CD14-positive monocyte (primary cell): ENCODE results near the gene MACROD2. TPM values are rescaled to one million over a fixed set of nuclear protein-coding genes. Genes with fewer than 3 reads are reported as not detected.

Experiments used
- DNase-seq, 3 donors: peaks; one replicate each; pipeline ENCODE4 v3.0.0-alpha.2; 2011 to 2022
- H2AFZ ChIP-seq: 2 replicates; pipeline ENCODE4 v1.6.0; 2012; ENCODE audit warnings: mild to moderate bottlenecking, low read depth, low read length, inconsistent platforms; ENCODE audit not compliant: insufficient read depth, poor library complexity, severe bottlenecking
- H3K27ac ChIP-seq, 2 donors: 1 replicate in 1 of 2; 2 replicates in 1 of 2; pipeline ENCODE4 v1.5.1; 2012 to 2013; ENCODE audit warnings: low read length in 2 of 2, control low read depth in 1 of 2, inconsistent platforms in 1 of 2, low read depth in 1 of 2, mild to moderate bottlenecking in 1 of 2
- H3K27me3 ChIP-seq, 2 donors: one replicate each; pipeline versions ENCODE4 v1.6.0 to v1.6.1; 2011 to 2013; ENCODE audit warnings: low read length in 2 of 2; ENCODE audit not compliant: control insufficient read depth in 2 of 2, insufficient read depth in 2 of 2
- H3K36me3 ChIP-seq, 2 donors: replicated peaks in 1 of 2; 1 replicate in 1 of 2; 2 replicates in 1 of 2; pipeline versions ENCODE4 v1.5.1 to v1.6.1; 2012 to 2013; ENCODE audit warnings: low read length in 2 of 2, control low read depth in 1 of 2, inconsistent platforms in 1 of 2, mild to moderate bottlenecking in 1 of 2; ENCODE audit not compliant: insufficient read depth in 2 of 2, control insufficient read depth in 1 of 2
- H3K4me1 ChIP-seq, 2 donors: 1 replicate in 1 of 2; 2 replicates in 1 of 2; pipeline versions ENCODE4 v1.5.1 to v1.6.1; 2012 to 2013; ENCODE audit warnings: low read length in 2 of 2, control low read depth in 1 of 2, inconsistent platforms in 1 of 2, mild to moderate bottlenecking in 1 of 2, moderate library complexity in 1 of 2; ENCODE audit not compliant: insufficient read depth in 2 of 2, control insufficient read depth in 1 of 2
- H3K4me2 ChIP-seq: replicated peaks from 2 replicates; pipeline ENCODE3; 2012; ENCODE audit warnings: low read length, moderate library complexity, mild to moderate bottlenecking; ENCODE audit not compliant: poor library complexity, severe bottlenecking; ENCODE audit errors: extremely low read depth
- H3K4me3 ChIP-seq, 3 experiments: fragments of 200-600 bp in 1 of 3; sonication (generic) in 1 of 3; replicated peaks in 1 of 3; 1 replicate in 2 of 3; 2 replicates in 1 of 3; pipeline ENCODE4 v1.5.1; 2011 to 2013; ENCODE audit warnings: low read length in 3 of 3, mild to moderate bottlenecking in 3 of 3, control low read depth in 2 of 3, low read depth in 2 of 3, inconsistent platforms in 1 of 3, moderate library complexity in 1 of 3
- H3K79me2 ChIP-seq: 2 replicates; pipeline ENCODE4 v1.6.0; 2012; ENCODE audit warnings: mild to moderate bottlenecking, control low read depth, inconsistent platforms, low read length, moderate library complexity; ENCODE audit not compliant: insufficient read depth
- H3K9ac ChIP-seq: 2 replicates; pipeline ENCODE4 v1.6.0; 2017; ENCODE audit warnings: low read length, mild to moderate bottlenecking; ENCODE audit not compliant: insufficient read depth, poor library complexity, severe bottlenecking
- H3K9me3 ChIP-seq, 2 donors: replicated peaks in 1 of 2; 1 replicate in 1 of 2; 2 replicates in 1 of 2; pipeline versions ENCODE4 v1.5.1 to v1.6.1; 2012 to 2013; ENCODE audit warnings: low read length in 2 of 2, control low read depth in 1 of 2; ENCODE audit not compliant: control insufficient read depth in 1 of 2, insufficient read depth in 1 of 2
- H4K20me1 ChIP-seq: 2 replicates; pipeline ENCODE4 v1.6.0; 2012; ENCODE audit warnings: mild to moderate bottlenecking, low read length, control low read depth, moderate library complexity; ENCODE audit not compliant: insufficient read depth
- H3K27ac Mint-ChIP-seq, 7 donors: one replicate each; pipeline ENCODE4 v1.8.0; 2020; ENCODE audit warnings: mild to moderate bottlenecking in 7 of 7, mixed read lengths in 7 of 7, moderate library complexity in 6 of 7, inconsistent platforms in 2 of 7
- H3K27me3 Mint-ChIP-seq, 3 donors: one replicate each; pipeline ENCODE4 v1.8.0; 2021 to 2022; ENCODE audit warnings: low read depth in 3 of 3, mild to moderate bottlenecking in 3 of 3, mixed read lengths in 3 of 3, moderate library complexity in 3 of 3, inconsistent platforms in 1 of 3
- H3K36me3 Mint-ChIP-seq, 2 donors: one replicate each; pipeline ENCODE4 v1.8.0; 2020; ENCODE audit warnings: mixed read lengths in 2 of 2, inconsistent platforms in 1 of 2, mild to moderate bottlenecking in 1 of 2
- H3K4me1 Mint-ChIP-seq: one replicate; pipeline ENCODE4 v1.8.0; 2020; ENCODE audit warnings: mild to moderate bottlenecking, mixed read lengths
- H3K4me3 Mint-ChIP-seq, 2 donors: one replicate each; pipeline ENCODE4 v1.8.0; 2020; ENCODE audit warnings: mild to moderate bottlenecking in 2 of 2, mixed read lengths in 2 of 2, moderate library complexity in 1 of 2
- H3K9me3 Mint-ChIP-seq, 7 donors: one replicate each; pipeline ENCODE4 v1.8.0; 2020 to 2022; ENCODE audit warnings: mixed read lengths in 7 of 7, mild to moderate bottlenecking in 6 of 7, moderate library complexity in 6 of 7, inconsistent platforms in 2 of 7
- WGBS: methylation state at CpG from one replicate; pipeline ENCODE4 v1.1.5; 2013; ENCODE audit warnings: missing lambda C conversion rate; ENCODE audit not compliant: insufficient coverage; 5-methylcytosine and 5-hydroxymethylcytosine counted together
- intact Hi-C, 2 donors: fragments of 100-400 bp; cut with micrococcal nuclease; formaldehyde crosslinking; loops; one replicate each; pipeline versions ENCODE4 v1.15.0 to v1.15.1; 2023
- polyA plus RNA-seq, 3 donors: library from polyadenylated mRNA; depleted of rRNA in 1 of 3; unstranded in 2 of 3; stranded (reverse) in 1 of 3; fragments of 300-500 nt in 2 of 3; fragments of >200 nt in 1 of 3; fragmentation: Illumina TruSeq in 2 of 3; gene quantifications; 1 replicate in 2 of 3; 2 replicates in 1 of 3; pipeline ENCODE4 v1.2.3, GENCODE V29; 2012 to 2021
- TF ChIP-seq, protein P1 (sequence below): fragments of 200-600 bp; IDR thresholded peaks from one replicate; pipeline ENCODE4 v1.8.0; 2022; ENCODE audit warnings: antibody characterized with exemption, mild to moderate bottlenecking

MACROD2 gene
- polyA plus RNA-seq, 3 donors, result 0.23 TPM; not detected in 2

DNA sequence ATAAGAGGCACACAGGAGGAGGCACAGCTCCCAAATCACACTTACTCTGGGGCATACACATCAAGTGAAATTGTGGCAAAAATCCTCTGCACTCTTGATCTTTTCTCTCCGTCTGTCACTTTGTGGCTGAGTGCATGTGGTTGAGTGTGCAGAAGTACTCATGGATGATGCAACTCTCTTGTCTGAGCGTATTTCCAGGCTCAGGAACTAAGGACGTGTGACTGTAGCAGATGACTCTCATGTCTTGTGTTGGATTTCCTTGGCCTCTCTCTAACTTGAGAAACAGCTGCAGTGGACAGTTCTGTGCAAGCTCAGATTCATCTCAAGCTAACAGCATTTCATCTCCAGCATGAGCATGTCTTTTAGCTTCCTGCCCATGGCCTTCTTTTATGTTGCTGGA lies 587.5 kb downstream of the MACROD2 start:
- intact Hi-C loops, result no loop called here
- Histone ChIP-seq H3K9ac (no peak overlapping the region), H3K36me3 (no peaks in the 10 kb centered on the region), H3K4me3 (no peak overlapping the region), H3K9me3 (no peaks in the 10 kb centered on the region), H3K4me2 (no peak overlapping the region), H3K4me1 (no peaks in the 10 kb centered on the region), H3K27ac (no peak overlapping the region), H2AFZ (no peak overlapping the region), H4K20me1 (no peaks in the 10 kb centered on the region), H3K27me3 (no peaks in the 10 kb centered on the region), H3K79me2 (no peaks in the 10 kb centered on the region)
- 50% methylated on average over 2 of the region's 3 CpGs for WGBS
- Mint-ChIP-seq H3K4me3 (no peak overlapping the region), H3K36me3 (no peaks in the 10 kb centered on the region), H3K9me3 (peaks cover 0 to 2% (median 0%) of the 10 kb centered on the region in 7 donors), H3K27ac (no peak overlapping the region), H3K27me3 (no peaks in the 10 kb centered on the region), H3K4me1 (no peaks in the 10 kb centered on the region)
- TF ChIP-seq, protein P1, sequence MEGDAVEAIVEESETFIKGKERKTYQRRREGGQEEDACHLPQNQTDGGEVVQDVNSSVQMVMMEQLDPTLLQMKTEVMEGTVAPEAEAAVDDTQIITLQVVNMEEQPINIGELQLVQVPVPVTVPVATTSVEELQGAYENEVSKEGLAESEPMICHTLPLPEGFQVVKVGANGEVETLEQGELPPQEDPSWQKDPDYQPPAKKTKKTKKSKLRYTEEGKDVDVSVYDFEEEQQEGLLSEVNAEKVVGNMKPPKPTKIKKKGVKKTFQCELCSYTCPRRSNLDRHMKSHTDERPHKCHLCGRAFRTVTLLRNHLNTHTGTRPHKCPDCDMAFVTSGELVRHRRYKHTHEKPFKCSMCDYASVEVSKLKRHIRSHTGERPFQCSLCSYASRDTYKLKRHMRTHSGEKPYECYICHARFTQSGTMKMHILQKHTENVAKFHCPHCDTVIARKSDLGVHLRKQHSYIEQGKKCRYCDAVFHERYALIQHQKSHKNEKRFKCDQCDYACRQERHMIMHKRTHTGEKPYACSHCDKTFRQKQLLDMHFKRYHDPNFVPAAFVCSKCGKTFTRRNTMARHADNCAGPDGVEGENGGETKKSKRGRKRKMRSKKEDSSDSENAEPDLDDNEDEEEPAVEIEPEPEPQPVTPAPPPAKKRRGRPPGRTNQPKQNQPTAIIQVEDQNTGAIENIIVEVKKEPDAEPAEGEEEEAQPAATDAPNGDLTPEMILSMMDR, result no peak
- no peak for DNase-seq

DNA sequence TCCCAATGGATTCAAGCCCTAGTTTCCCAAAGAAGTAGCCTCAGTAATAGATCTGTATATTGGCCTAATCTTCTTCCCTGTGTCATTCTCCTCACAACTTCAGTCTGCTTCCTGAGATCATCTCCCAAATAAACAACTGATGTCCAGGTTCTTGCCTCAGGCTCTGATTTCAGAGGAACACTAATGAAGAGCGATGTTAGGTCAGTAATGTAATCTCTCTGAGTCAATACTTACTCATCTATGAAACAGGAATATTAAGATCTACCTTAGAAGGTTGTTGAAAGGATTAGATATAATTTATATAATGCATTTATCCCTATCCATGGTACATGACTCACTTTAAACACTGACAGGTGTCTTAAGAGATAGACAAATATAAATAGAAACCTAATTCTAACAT lies 588.1 kb downstream of the MACROD2 start:
- H3K4me3 ChIP-seq, result no peak overlapping the region
- no peaks in the 10 kb centered on the region for H3K79me2 ChIP-seq
- DNase-seq, result no peak
- no peaks in the 10 kb centered on the region for H3K36me3 Mint-ChIP-seq
- no peak overlapping the region for H3K27ac ChIP-seq
- H3K4me3 Mint-ChIP-seq, result no peak overlapping the region
- H3K4me1 Mint-ChIP-seq, result no peaks in the 10 kb centered on the region
- H3K27me3 ChIP-seq, result no peaks in the 10 kb centered on the region
- no peak overlapping the region for H3K9ac ChIP-seq
- no peak overlapping the region for H3K27ac Mint-ChIP-seq
- no peaks in the 10 kb centered on the region for H3K27me3 Mint-ChIP-seq
- H3K4me1 ChIP-seq, result no peaks in the 10 kb centered on the region
- no peak overlapping the region for H3K4me2 ChIP-seq
- H3K9me3 Mint-ChIP-seq, result peaks cover 0 to 4% (median 0%) of the 10 kb centered on the region in 7 donors
- no peak overlapping the region for H2AFZ ChIP-seq
- intact Hi-C loops, result no loop called here
- no peaks in the 10 kb centered on the region for H3K36me3 ChIP-seq
- whole genome bisulfite sequencing, result no CpG with 5 or more reads among the region's 1 CpG
- no peaks in the 10 kb centered on the region for H3K9me3 ChIP-seq
- no peaks in the 10 kb centered on the region for H4K20me1 ChIP-seq
- TF ChIP-seq, protein P1, result no peak
